Measurements from ENCODE around the gene NUBPL.

Gene NUBPL

GRCh38 chr14:31672709-31673108 lies 111.5 kb downstream of the NUBPL start:
- Mint-ChIP-seq H3K9me3 (peaks cover 3% of the 10 kb centered on the region), H3K4me1 (no peaks in the 10 kb centered on the region), H3K4me3 (no peak overlapping the region), H3K27me3 (no peaks in the 10 kb centered on the region), H3K36me3 (peaks cover 21% of the 10 kb centered on the region), H3K27ac (no peak overlapping the region)
- DNase-seq (ENCODE audit: low spot score in 2 of 2) (no peak), ATAC-seq (ENCODE audit: low read depth) (no peak)

- peaks cover 17% of the 10 kb centered on the region for H3K36me3 Mint-ChIP-seq
- no peak overlapping the region for H3K4me3 Mint-ChIP-seq
- H3K4me1 Mint-ChIP-seq = no peaks in the 10 kb centered on the region
- DNase-seq (ENCODE audit: low spot score in 2 of 2) (no peak), ATAC-seq (ENCODE audit: low read depth) (no peak)
- no peak overlapping the region for H3K27ac Mint-ChIP-seq
- no peaks in the 10 kb centered on the region for H3K9me3 Mint-ChIP-seq
- H3K27me3 Mint-ChIP-seq = no peaks in the 10 kb centered on the region
Observed at GRCh38 chr14:31677052-31677451, 115.8 kb downstream of the NUBPL start.

- no peak for DNase-seq (ENCODE audit: low spot score in 2 of 2)
- Mint-ChIP-seq H3K9me3 (no peaks in the 10 kb centered on the region), H3K27ac (no peak overlapping the region), H3K4me3 (no peak overlapping the region), H3K4me1 (no peaks in the 10 kb centered on the region), H3K36me3 (peaks cover 18% of the 10 kb centered on the region), H3K27me3 (no peaks in the 10 kb centered on the region)
- no peak for ATAC-seq (ENCODE audit: low read depth)
Observed at GRCh38 chr14:31677630-31678029, 116.4 kb downstream of the NUBPL start.

GRCh38 chr14:31678421-31679249 lies 117.4 kb downstream of the NUBPL start:
- no peaks in the 10 kb centered on the region for H3K4me1 Mint-ChIP-seq
- no peaks in the 10 kb centered on the region for H3K27me3 Mint-ChIP-seq
- DNase-seq (ENCODE audit: low spot score in 2 of 2) (no peak), ATAC-seq (ENCODE audit: low read depth) (no peak)
- H3K9me3 Mint-ChIP-seq = peaks cover 1% of the 10 kb centered on the region
- no peak overlapping the region for H3K27ac Mint-ChIP-seq
- no peak overlapping the region for H3K4me3 Mint-ChIP-seq
- H3K36me3 Mint-ChIP-seq = peaks cover 23% of the 10 kb centered on the region

GRCh38 chr14:31682768-31683167 lies 121.6 kb downstream of the NUBPL start:
- no peak overlapping the region for H3K4me3 Mint-ChIP-seq
- DNase-seq (ENCODE audit: low spot score in 2 of 2) (no peak), ATAC-seq (ENCODE audit: low read depth) (no peak)
- peaks cover 34% of the 10 kb centered on the region for H3K36me3 Mint-ChIP-seq
- no peaks in the 10 kb centered on the region for H3K27me3 Mint-ChIP-seq
- peaks cover 3% of the 10 kb centered on the region for H3K9me3 Mint-ChIP-seq
- no peak overlapping the region for H3K27ac Mint-ChIP-seq
- H3K4me1 Mint-ChIP-seq = no peaks in the 10 kb centered on the region

GRCh38 chr14:31687726-31688125 lies 126.5 kb downstream of the NUBPL start:
- Mint-ChIP-seq H3K27ac (no peak overlapping the region), H3K36me3 (peaks cover 39% of the 10 kb centered on the region), H3K27me3 (no peaks in the 10 kb centered on the region), H3K4me3 (no peak overlapping the region), H3K9me3 (peaks cover 3% of the 10 kb centered on the region), H3K4me1 (peaks cover 2% of the 10 kb centered on the region)
- no peak for ATAC-seq (ENCODE audit: low read depth)
- no peak for DNase-seq (ENCODE audit: low spot score in 2 of 2)

- Mint-ChIP-seq H3K36me3 (peaks cover 28% of the 10 kb centered on the region), H3K4me1 (peaks cover 2% of the 10 kb centered on the region), H3K9me3 (peaks cover 2% of the 10 kb centered on the region), H3K27me3 (no peaks in the 10 kb centered on the region), H3K4me3 (no peak overlapping the region), H3K27ac (no peak overlapping the region)
- ATAC-seq (ENCODE audit: low read depth) (no peak), DNase-seq (ENCODE audit: low spot score in 2 of 2) (no peak)
Observed at GRCh38 chr14:31690056-31690455, 128.9 kb downstream of the NUBPL start.

GRCh38 chr14:31692376-31692781 lies 131.2 kb downstream of the NUBPL start:
- no peaks in the 10 kb centered on the region for H3K27me3 Mint-ChIP-seq
- H3K4me1 Mint-ChIP-seq = peaks cover 2% of the 10 kb centered on the region
- ATAC-seq (ENCODE audit: low read depth) = no peak
- DNase-seq (ENCODE audit: low spot score in 2 of 2) = no peak
- H3K9me3 Mint-ChIP-seq = no peaks in the 10 kb centered on the region
- no peak overlapping the region for H3K4me3 Mint-ChIP-seq
- H3K36me3 Mint-ChIP-seq = peaks cover 22% of the 10 kb centered on the region
- H3K27ac Mint-ChIP-seq = no peak overlapping the region

GRCh38 chr14:31696378-31696777 lies 135.2 kb downstream of the NUBPL start:
- peaks cover 6% of the 10 kb centered on the region for H3K36me3 Mint-ChIP-seq
- peaks cover 1% of the 10 kb centered on the region for H3K4me1 Mint-ChIP-seq
- H3K27ac Mint-ChIP-seq = no peak overlapping the region
- no peak for DNase-seq (ENCODE audit: low spot score in 2 of 2)
- no peaks in the 10 kb centered on the region for H3K27me3 Mint-ChIP-seq
- no peak overlapping the region for H3K4me3 Mint-ChIP-seq
- ATAC-seq (ENCODE audit: low read depth) = no peak
- no peaks in the 10 kb centered on the region for H3K9me3 Mint-ChIP-seq

GRCh38 chr14:31699809-31700208 lies 138.6 kb downstream of the NUBPL start:
- Mint-ChIP-seq H3K9me3 (peaks cover 6% of the 10 kb centered on the region), H3K4me1 (no peaks in the 10 kb centered on the region), H3K4me3 (no peak overlapping the region), H3K27ac (no peak overlapping the region), H3K27me3 (no peaks in the 10 kb centered on the region), H3K36me3 (peaks cover 34% of the 10 kb centered on the region)
- DNase-seq (ENCODE audit: low spot score in 2 of 2) = no peak
- ATAC-seq (ENCODE audit: low read depth) = no peak

- DNase-seq (ENCODE audit: low spot score in 2 of 2) (no peak), ATAC-seq (ENCODE audit: low read depth) (no peak)
- Mint-ChIP-seq H3K9me3 (peaks cover 6% of the 10 kb centered on the region), H3K27me3 (no peaks in the 10 kb centered on the region), H3K36me3 (peaks cover 40% of the 10 kb centered on the region), H3K27ac (no peak overlapping the region), H3K4me1 (no peaks in the 10 kb centered on the region), H3K4me3 (no peak overlapping the region)
Observed at GRCh38 chr14:31700282-31701074, 139.3 kb downstream of the NUBPL start.

GRCh38 chr14:31702130-31702529 lies 140.9 kb downstream of the NUBPL start:
- peaks cover 6% of the 10 kb centered on the region for H3K9me3 Mint-ChIP-seq
- H3K4me1 Mint-ChIP-seq = no peaks in the 10 kb centered on the region
- H3K27me3 Mint-ChIP-seq = no peaks in the 10 kb centered on the region
- no peak overlapping the region for H3K4me3 Mint-ChIP-seq
- H3K27ac Mint-ChIP-seq = no peak overlapping the region
- no peak for ATAC-seq (ENCODE audit: low read depth)
- H3K36me3 Mint-ChIP-seq = peaks cover 43% of the 10 kb centered on the region
- no peak for DNase-seq (ENCODE audit: low spot score in 2 of 2)

GRCh38 chr14:31703056-31703455 lies 141.9 kb downstream of the NUBPL start:
- DNase-seq (ENCODE audit: low spot score in 2 of 2) (no peak), ATAC-seq (ENCODE audit: low read depth) (no peak)
- H3K4me3 Mint-ChIP-seq = no peak overlapping the region
- peaks cover 6% of the 10 kb centered on the region for H3K9me3 Mint-ChIP-seq
- H3K27me3 Mint-ChIP-seq = no peaks in the 10 kb centered on the region
- no peaks in the 10 kb centered on the region for H3K4me1 Mint-ChIP-seq
- H3K36me3 Mint-ChIP-seq = peaks cover 45% of the 10 kb centered on the region
- H3K27ac Mint-ChIP-seq = no peak overlapping the region

GRCh38 chr14:31705731-31706130 lies 144.5 kb downstream of the NUBPL start:
- ATAC-seq (ENCODE audit: low read depth) (no peak), DNase-seq (ENCODE audit: low spot score in 2 of 2) (no peak)
- no peaks in the 10 kb centered on the region for H3K27me3 Mint-ChIP-seq
- no peak overlapping the region for H3K27ac Mint-ChIP-seq
- peaks cover 59% of the 10 kb centered on the region for H3K36me3 Mint-ChIP-seq
- no peak overlapping the region for H3K4me3 Mint-ChIP-seq
- H3K9me3 Mint-ChIP-seq = peaks cover 6% of the 10 kb centered on the region
- no peaks in the 10 kb centered on the region for H3K4me1 Mint-ChIP-seq

Measured in memory B cell (primary cell).